NCI-H187 treated with DMSO at 0.1 percent for 48 hours (cell line): Measurements from ENCODE around the gene NSD2.
"Not testable (repeated sequence)": the region's sequence is repeated elsewhere in the genome, so short reads cannot be mapped to it uniquely, and the experiment has no call there.

Experiments
- DNase-seq: peaks from one replicate; lab custom pipeline; 2025; lab: John Stamatoyannopoulos, UW

The NSD2 gene

DNA sequence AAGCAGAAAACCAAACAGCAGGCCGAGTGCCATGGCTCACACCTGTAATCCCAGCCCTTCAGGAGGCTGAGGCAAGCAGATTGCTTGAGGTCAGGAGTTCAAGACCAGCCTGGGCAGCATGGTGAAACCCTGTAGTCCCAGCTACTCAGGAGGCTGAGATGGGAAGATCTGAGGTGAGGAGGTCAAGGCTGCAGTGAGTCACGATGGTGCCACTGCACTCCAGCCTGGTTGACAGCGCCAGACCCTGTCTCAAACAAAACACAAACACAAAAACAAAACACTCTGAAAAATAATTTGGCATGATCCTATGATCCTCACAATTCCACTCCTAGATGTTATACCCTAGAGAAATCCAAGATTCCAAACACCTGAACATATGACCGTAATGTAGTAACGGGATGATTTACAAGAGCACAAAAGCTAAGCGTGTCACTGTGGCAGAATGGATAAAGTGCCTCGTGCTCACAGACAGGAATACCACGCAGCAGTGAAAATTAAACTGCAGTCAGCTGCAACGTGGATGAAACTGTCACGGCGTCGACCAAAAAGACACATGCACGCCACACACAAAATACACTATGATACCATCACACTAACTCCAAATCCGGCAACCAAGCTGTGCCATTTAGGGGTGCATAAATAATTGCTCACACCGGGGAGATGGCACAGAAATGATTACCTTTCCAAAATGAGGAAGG lies 135.9 kb downstream of the NSD2 start:
- no peak for DNase-seq

GRCh38 chr4:2007804-2008670 lies 136.8 kb downstream of the NSD2 start:
- DNase-seq = no peak

DNA sequence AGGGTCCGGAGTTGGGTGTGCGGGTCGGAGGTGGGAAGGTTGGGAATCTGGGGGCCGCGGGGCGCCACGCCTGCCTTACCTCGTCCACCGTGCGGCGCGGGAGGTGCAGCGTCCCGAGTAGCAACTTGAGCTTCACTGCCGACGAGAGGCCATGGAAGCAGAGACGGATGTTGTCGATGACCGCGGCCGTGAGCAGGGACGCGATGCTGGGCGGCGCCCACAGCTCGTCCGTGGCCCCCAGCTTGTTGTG lies 137.4 kb downstream of the NSD2 start:
- DNase-seq = no peak

DNA sequence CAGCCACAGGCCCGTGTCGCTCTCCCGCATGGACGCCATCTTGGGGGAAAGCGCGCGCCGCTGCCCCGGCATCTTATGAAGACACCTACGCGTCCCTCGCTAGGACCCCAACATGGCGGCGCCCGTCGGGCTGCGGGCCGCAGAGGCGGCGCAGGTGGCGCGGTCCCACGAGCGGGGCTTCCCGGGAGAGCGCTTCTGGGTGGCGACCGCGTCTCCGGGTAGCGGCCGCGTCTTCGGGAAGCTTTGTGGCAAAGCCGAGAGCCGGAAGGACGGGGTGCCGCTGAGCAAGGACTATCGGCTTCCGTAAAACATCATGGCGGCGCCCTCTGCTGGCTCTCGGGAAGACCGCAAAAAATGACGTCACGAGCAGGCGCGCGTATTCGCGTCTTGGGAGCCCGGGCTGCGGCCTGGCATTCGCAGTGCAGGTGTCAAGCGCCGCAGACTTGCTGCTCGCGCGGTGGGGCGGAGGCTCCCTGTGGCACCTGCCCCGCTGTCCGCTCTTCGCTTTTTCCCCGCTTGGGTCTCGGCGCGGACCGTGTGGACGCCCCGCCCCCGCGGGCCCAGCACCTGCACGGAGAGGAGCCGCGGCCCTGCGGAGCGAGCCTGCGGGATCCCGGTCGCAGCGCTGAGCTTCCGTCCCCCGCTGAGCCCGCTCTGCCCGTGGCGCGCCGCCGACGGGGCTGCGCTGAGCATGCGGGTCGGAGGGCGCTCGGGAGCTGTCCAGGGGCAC lies 137.9 kb downstream of the NSD2 start, which contains the start of gene NELFA:
NELFA (minus strand) TSS at position 54 of the 730 bp plus-strand sequence; CDS start at position 39, 15 bp downstream.
- peak; percentile 58 for DNase-seq

GRCh38 chr4:2009651-2010233 lies 138.5 kb downstream of the NSD2 start:
- DNase-seq = no peak

GRCh38 chr4:2011583-2011982 lies 140.4 kb downstream of the NSD2 start:
- DNase-seq = no peak

DNA sequence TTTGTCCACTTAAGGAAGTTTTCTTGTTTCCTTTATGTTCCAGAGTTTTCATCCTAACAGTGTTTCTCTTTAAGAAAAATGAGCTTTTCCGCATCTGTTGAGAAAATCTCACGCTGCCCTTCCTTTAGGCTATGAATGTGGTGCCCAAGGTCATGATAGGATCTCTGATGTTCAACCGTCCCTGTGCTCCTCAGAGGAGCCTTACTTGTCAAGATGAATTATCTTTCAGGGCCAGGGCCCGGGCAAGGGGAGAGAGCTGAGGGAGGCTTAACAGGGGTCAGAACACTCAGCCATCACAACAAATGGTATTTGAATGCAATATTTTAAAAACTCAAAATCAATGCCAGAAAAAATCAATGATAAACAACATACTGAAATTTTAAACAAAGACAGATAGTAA lies 143.8 kb downstream of the NSD2 start:
- no peak for DNase-seq

DNA sequence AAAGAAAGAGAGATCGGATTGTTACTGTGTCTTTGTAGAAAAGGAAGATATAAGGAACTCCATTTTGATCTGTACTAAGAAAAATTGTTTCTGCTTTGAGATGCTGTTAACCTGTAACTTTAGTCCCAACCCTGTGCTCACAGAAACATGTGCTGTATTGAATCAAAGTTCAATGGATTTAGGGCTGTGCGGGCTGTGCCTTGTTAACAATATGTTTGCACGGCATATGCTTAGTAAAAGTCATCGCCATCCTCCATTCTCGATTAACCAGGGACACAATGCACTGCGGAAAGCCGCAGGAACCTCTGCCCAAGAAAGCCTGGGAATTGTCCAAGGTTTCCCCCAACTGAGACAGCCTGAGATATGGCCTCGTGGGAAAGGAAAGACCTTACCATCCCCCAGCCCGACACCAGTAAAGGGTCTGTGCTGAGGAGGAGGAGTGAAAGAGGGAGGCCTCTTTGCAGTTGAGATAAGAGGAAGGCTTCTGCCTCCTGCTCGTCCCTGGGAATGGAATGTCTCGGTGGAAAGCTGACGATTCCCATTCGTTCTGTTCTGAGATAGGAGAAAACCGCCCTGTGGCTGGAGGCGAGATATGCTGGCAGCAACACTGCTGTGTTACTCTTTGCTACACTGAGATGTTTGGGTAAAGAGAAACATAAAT lies 150.3 kb downstream of the NSD2 start:
- not testable (repeated sequence) for DNase-seq

GRCh38 chr4:2024683-2025082 lies 153.5 kb downstream of the NSD2 start:
- no peak for DNase-seq

GRCh38 chr4:2025817-2026216 lies 154.6 kb downstream of the NSD2 start:
- no peak for DNase-seq

DNA sequence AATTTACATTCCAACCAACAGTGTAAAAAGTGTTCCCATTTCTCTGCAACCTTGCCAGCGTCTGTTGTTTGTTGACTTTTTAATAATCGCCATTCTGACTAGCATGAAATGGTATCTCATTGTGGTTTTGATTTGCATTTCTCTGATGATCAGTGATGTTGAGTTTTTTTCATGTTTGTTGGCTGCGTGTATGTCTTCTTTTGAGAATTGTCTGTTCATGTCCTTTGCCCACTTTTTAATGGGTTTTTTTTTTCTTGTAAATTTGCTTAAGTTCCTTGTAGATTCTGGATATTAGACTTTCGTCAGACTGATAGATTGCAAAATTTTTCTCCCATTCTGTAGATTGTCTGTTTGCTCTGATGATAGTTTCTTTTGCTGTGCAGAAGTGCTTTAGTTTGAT lies 155.9 kb downstream of the NSD2 start:
- DNase-seq = not testable (repeated sequence)

DNA sequence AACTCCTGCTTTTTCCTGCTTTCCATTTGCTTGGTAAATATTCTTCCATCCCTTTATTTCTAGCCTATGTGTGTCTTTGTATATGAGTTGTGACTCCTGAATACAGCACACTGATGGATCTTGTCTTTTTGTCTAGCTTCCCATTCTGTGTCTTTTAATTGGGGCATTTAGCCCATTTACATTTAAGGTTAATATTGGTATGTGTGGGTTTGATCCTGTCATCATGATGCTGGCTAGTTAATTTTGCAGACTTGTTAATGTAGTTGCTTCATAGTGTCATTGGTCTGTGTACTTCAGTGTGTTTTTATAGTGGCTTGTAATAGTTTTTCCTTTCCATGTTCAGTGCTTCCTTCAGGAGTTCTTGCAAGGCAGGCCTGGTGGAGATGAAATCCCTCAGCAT lies 160.0 kb downstream of the NSD2 start:
- not testable (repeated sequence) for DNase-seq
